Lung (tissue), 12 donors: ENCODE results near the gene BEND3. TPM values are rescaled to one million over a fixed set of nuclear protein-coding genes. Genes with fewer than 3 reads are reported as not detected.

Experiments
- ATAC-seq: fragments of 200-7000 bp; cut with Tn5 transposase; one replicate; pipeline ENCODE4 v1.9.1; 2020; ENCODE audit warnings: moderate number of reproducible peaks; ENCODE audit not compliant: insufficient read depth, low FRiP score
- DNase-seq, 3 donors: peaks; one replicate each; pipeline ENCODE4 v3.0.0-alpha.2; 2013 to 2017
- H3K27ac ChIP-seq, 2 donors: one replicate each; pipeline ENCODE4 v1.5.1; 2013; ENCODE audit warnings: mild to moderate bottlenecking in 2 of 2, moderate library complexity in 2 of 2, control low read depth in 1 of 2, inconsistent platforms in 1 of 2, low read depth in 1 of 2, low read length in 1 of 2
- H3K27me3 ChIP-seq, 3 donors: one replicate each; pipeline ENCODE4 v1.5.1; 2013; ENCODE audit warnings: low read length in 2 of 3; ENCODE audit not compliant: control insufficient read depth in 3 of 3, insufficient read depth in 3 of 3
- H3K36me3 ChIP-seq, 4 donors: one replicate each; pipeline ENCODE4 v1.5.1; 2013; ENCODE audit warnings: low read length in 4 of 4, mild to moderate bottlenecking in 1 of 4, moderate library complexity in 1 of 4; ENCODE audit not compliant: control insufficient read depth in 4 of 4, insufficient read depth in 4 of 4
- H3K4me1 ChIP-seq, 5 donors: one replicate each; pipeline ENCODE4 v1.5.1; 2013; ENCODE audit warnings: low read length in 5 of 5, mild to moderate bottlenecking in 2 of 5, moderate library complexity in 1 of 5; ENCODE audit not compliant: control insufficient read depth in 5 of 5, insufficient read depth in 5 of 5
- H3K4me3 ChIP-seq: one replicate; pipeline ENCODE4 v1.5.1; 2013; ENCODE audit warnings: mild to moderate bottlenecking, control low read depth, moderate library complexity
- H3K9ac ChIP-seq, 2 donors: one replicate each; pipeline ENCODE4 v1.5.1; 2013; ENCODE audit warnings: low read length in 2 of 2, control low read depth in 1 of 2; ENCODE audit not compliant: insufficient read depth in 1 of 2
- H3K9me3 ChIP-seq, 4 donors: one replicate each; pipeline ENCODE4 v1.5.1; 2013; ENCODE audit warnings: low read length in 3 of 4, mild to moderate bottlenecking in 1 of 4, moderate library complexity in 1 of 4; ENCODE audit not compliant: control insufficient read depth in 4 of 4, insufficient read depth in 3 of 4
- CTCF ChIP-seq: IDR thresholded peaks from 2 replicates; pipeline ENCODE4 v1.5.1; 2012; ENCODE audit warnings: mild to moderate bottlenecking; ENCODE audit errors: control extremely low read depth, extremely low read depth
- WGBS, 2 donors: extraction: QIAGEN DNeasy Blood & Tissue Kit; methylation state at CpG; one replicate each; pipeline ENCODE4 v1.1.7; 2013; 5-methylcytosine and 5-hydroxymethylcytosine counted together
- polyA plus RNA-seq, 2 donors: library from polyadenylated mRNA; stranded (reverse); fragments of 200-250 nt; gene quantifications; one replicate each; pipeline ENCODE4 v1.2.1, GENCODE V29; 2013
- total RNA-seq, 2 donors: library from RNA; depleted of rRNA in 1 of 2; stranded (reverse); fragments of >200 nt in 1 of 2; gene quantifications; one replicate each; pipeline ENCODE4 v1.2.1, GENCODE V29; 2014 to 2021
- donor health status: control.
- donor health status: control.
- donor health status: Bipolar disorder and iron deficiency.
- donor health status: healthy.
- donor health status: DM: yes; HTN: yes; CAD: no.

The BEND3 gene
- total and polyA plus RNA-seq, 4 donors: 1.2 to 4.4 (median 2.5) TPM

GRCh38 chr6:107066697-107067659 lies 48.3 kb downstream of the BEND3 start:
- Histone ChIP-seq H3K4me1 (peaks cover 0 to 16% (median 5%) of the 10 kb centered on the region in 5 donors), H3K9ac (no peak overlapping the region), H3K27ac (no peak overlapping the region), H3K36me3 (peaks cover 0 to 20% (median 4%) of the 10 kb centered on the region in 4 donors), H3K27me3 (peaks cover 0 to 5% (median 0%) of the 10 kb centered on the region in 3 donors), H3K4me3 (no peak overlapping the region), H3K9me3 (peaks cover 0 to 6% (median 0%) of the 10 kb centered on the region in 4 donors)
- no peak for TF ChIP-seq CTCF
- WGBS, 2 donors: 78 to 85% methylated on average over 9 of the region's 9 CpGs
- peak in 1 of 3 donors; percentile 38 for DNase-seq
- ATAC-seq: no peak

- H3K4me3 ChIP-seq: no peak overlapping the region
- peaks cover 0 to 13% (median 4%) of the 10 kb centered on the region in 4 donors for H3K36me3 ChIP-seq
- 5 to 11% methylated on average over 6 of the region's 6 CpGs for WGBS, 2 donors
- H3K27me3 ChIP-seq: peaks cover 0 to 12% (median 0%) of the 10 kb centered on the region in 3 donors
- TF ChIP-seq CTCF: no peak
- no peak overlapping the region for H3K27ac ChIP-seq
- H3K9me3 ChIP-seq: peaks cover 0 to 4% (median 0%) of the 10 kb centered on the region in 4 donors
- DNase-seq: peak; percentile 61 to 75 (median 72)
- ATAC-seq: no peak
- H3K4me1 ChIP-seq: peaks cover 0 to 16% (median 5%) of the 10 kb centered on the region in 5 donors
- H3K9ac ChIP-seq: no peak overlapping the region
Observed at GRCh38 chr6:107064579-107065065, 50.7 kb downstream of the BEND3 start.

GRCh38 chr6:107062691-107063090 lies 52.6 kb downstream of the BEND3 start:
- 78 to 89% methylated on average over 3 of the region's 3 CpGs for WGBS, 2 donors
- H3K36me3 ChIP-seq: peaks cover 0 to 3% (median 0%) of the 10 kb centered on the region in 4 donors
- no peak for ATAC-seq

More at GRCh38 chr6:107062691-107063090, 52.6 kb downstream of the BEND3 start:
- no peak overlapping the region for H3K9ac ChIP-seq
- H3K27me3 ChIP-seq: peaks cover 0 to 19% (median 0%) of the 10 kb centered on the region in 3 donors
- H3K4me1 ChIP-seq: peaks cover 0 to 15% (median 5%) of the 10 kb centered on the region in 5 donors
- H3K9me3 ChIP-seq: no peaks in the 10 kb centered on the region
- no peak overlapping the region for H3K27ac ChIP-seq
- no peak for DNase-seq
- no peak for TF ChIP-seq CTCF
- H3K4me3 ChIP-seq: no peak overlapping the region
